NCI-H1092 (cell line): ENCODE data around the gene GFRA1.

Experiments
- DNase-seq: peaks from one replicate; lab custom pipeline; 2025; lab: John Stamatoyannopoulos, UW

Gene GFRA1, protein sequence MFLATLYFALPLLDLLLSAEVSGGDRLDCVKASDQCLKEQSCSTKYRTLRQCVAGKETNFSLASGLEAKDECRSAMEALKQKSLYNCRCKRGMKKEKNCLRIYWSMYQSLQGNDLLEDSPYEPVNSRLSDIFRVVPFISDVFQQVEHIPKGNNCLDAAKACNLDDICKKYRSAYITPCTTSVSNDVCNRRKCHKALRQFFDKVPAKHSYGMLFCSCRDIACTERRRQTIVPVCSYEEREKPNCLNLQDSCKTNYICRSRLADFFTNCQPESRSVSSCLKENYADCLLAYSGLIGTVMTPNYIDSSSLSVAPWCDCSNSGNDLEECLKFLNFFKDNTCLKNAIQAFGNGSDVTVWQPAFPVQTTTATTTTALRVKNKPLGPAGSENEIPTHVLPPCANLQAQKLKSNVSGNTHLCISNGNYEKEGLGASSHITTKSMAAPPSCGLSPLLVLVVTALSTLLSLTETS

DNA sequence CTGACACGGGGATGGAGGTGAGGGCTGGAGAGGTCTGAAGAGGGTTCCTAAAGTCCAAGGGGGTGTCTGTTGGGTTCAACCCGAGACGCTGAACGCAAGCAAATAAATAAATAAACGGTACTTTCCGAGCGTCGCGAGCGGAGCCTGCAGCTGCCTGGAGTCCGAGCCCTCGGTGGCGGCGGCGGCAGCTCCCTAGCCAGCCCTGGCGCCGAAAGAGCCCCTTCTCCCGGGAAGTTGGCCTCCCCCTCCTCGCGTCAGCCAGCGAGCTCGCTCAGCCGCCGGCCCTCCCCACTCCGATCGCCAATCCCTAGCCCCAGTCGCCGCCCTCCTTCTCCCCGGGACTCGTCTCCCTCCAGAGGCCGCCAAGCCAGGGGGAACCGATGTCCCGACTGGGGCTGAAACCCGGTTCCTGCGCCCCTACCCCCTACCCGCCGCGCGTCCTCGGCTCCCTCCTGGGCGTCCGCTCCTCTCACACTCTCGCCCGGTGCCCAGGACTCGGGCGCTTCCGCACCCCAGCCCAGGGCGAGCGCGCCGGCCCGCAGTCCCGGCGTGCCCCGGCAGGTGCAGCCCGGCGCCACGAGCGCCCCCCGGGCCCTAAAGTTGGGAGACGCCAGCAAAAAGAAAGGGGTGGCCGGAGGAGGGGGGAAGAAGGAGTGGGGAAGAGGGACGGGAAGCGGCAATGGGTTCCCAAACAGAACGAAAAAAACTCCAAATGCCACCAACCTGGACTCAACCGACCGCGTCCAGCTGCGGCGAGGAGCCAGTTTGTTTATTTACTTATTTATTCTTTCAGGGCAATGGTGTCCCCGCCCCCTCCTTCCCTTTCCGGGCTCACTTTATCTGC is at the start of gene GFRA1:
Gene GFRA1 (minus strand): TSS at position 767 of the 844 bp plus-strand sequence. CDS start 1,177 bp downstream, outside the sequence.
- DNase-seq: peak; percentile 9

DNA sequence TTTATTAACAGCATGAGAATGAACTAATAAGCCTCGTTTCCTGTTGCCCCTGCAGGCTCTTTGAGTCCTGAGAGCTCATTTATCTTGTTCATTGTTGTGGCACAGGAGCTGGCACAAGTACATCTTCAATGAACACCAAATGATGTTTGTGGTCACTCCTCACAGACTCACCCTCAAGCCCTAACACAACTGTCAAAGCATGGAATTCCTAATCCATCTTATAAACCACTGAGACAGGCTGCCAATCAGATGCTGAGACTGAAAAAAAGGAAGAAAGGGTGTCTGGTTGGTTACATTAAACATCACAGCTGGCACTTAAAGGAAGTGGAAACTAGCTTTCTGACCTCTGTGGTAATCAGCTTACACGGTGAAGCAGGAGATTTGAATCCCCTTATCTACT is 43.5 kb upstream of the GFRA1 start:
- DNase-seq: no peak

DNA sequence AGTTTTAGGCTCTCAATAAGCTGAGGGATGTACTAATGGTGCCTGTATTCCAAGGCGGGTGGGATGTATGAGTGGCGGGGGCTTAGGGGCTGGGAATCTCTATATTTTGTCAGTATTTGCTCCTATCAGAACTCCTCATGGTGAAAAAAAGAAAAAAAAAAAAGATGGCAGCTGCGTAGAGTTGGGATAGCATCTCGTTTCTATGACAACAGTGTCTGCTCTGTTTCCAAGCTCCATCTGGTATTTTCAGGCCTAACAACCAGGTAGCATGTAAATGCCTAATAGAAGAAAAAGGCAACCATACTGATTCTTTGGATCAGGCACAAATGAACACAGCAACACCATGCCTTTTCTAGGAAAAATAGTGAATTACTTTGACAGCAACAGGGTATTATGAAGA is 39.5 kb upstream of the GFRA1 start:
- no peak for DNase-seq

DNA sequence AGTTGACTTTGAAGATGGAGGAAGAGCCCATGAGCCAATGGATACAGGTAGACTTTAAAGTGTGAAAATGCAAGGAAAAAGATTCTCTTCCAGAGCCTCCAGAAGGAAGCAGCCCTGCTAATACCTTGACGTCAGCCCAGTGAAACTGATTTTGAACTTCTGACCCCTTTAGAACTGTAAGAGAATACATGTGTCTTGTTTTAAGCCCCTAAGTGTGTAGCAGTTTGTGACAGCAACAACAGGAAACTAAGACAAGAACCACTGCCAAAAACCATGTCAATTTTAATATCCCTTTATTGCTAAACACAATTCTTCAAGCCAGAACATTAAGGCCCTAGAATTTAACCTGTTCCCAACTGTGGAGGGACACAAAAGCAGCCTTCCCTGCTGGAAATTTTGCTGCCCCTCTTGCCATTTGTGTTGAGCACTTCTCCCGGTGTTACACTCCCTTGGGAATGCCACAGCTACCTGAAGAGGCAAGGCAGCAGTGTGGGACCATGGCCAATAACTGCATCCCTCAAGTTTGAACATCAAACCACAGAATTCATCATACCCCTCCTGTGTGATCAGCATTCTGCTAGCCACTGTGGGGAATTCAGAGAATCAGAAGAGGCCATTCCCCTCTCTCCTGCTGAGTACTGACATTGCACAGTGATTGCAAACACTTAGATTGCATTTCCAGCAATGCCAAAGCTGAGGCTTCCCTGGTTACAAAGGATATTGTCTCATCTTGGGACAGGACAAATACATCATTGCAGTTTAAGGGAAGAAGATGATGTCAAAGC is 38.9 kb upstream of the GFRA1 start:
- DNase-seq: no peak

DNA sequence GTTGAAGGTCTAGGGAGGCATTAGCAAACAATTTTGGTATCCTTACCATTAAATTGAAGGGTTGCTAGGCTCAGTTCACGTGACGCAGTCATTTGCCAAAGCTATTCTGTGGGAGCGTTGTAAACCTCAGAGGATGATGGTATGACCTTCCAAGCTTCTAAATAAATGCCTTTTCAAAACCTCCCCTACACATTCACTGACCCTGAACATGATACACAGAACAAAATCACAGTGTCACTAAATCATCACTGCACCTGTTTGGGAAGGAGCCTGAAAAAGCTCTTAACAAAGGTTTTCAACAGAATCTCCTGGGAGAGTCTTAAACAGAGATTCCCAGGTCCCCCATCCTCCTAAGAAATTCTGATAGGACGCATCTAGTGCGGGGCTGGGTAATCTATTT is 38.0 kb upstream of the GFRA1 start:
- DNase-seq: no peak

DNA sequence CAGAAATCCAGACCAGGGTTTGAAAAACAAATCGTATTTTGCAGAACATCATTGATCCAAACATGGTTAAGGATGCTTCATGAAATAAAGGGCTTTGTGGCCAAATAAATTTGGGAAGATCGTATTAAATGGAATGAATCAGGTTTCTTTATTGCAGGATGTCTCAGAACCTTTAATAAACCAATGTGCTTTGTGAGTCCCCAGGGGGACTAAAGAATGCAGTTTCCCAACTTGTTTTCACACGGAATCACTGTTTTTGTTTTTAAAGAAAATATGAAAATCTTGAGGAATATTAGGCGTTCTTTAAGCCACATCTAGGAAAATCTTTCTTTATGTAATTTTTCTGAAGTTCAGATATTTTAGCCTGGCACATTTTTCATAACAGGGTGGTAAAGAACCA is 34.4 kb upstream of the GFRA1 start:
- DNase-seq: no peak

DNA sequence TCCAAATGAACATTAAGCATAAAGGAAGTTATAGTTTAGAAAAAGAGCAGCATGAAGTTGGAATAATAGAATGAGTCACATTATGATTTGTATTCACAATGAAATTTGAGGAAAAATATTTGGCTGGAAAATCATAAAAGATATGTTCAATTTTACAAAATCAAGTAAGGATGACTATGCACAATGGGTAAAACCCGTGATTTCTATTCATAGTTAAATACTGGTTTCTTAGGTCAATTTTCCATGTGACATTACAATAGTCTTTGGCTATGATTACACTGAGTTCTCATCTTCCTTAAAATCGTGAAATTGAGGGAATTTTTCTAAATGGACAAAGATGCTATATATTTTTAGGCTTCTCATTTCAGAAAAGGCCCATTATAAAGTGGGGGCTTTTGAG is 33.8 kb upstream of the GFRA1 start:
- no peak for DNase-seq

DNA sequence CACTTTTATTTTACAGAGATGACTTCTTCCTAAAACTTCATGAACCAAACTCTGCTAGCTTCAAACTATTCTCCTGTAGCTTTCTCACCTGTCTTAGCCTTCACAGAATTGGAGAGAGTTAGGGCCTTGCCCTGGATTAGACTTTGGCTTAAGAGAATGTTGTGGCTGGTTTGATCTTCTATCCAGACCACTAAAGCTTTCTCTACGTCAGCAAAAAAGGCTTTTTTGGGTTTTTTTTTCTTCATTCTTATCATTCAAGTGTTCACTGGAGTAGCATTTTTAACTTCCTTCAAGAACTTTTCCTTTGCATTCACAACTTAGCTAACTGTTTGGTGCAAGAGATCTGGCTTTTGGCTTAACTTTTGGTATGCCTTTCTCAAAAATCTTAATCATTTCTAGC is 31.9 kb upstream of the GFRA1 start:
- no peak for DNase-seq

DNA sequence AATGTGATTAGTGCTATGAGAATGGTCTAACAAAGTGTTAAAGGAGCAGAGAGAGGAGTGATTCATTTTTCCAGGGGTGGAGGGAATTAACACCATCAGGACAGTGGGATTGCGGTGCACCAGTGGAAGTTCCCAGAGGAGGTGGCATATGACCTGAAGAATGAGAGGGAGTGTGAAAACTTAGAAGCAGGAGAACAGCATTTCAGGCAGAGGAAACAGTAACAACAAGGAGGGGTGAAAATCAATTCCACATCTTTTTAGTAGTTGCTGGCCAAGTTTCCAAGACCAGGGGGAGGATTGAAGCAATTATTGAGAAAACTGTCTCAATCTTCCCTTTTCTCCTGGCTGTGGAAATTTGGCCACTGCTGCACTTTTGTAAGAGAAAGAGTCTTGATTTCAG is 27.5 kb upstream of the GFRA1 start:
- no peak for DNase-seq

DNA sequence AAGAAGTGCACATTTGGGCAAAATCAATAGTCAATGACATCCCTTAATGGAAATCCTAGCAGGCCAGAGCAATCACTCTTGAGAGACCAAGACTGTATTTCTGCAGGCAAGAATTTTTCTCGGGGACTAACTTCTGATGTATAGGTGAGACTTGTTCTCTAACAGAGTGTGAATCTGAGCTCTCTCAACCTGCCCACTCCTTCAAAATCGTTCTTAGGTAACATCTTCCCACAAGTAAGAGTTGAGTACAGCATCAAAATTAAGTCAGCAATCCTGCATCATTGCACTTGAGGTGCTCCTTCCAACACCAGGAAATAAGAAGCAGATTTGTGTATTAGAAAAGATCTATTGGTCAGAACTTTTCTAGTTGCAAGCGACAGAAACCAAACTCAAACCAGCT is 25.6 kb upstream of the GFRA1 start:
- no peak for DNase-seq

DNA sequence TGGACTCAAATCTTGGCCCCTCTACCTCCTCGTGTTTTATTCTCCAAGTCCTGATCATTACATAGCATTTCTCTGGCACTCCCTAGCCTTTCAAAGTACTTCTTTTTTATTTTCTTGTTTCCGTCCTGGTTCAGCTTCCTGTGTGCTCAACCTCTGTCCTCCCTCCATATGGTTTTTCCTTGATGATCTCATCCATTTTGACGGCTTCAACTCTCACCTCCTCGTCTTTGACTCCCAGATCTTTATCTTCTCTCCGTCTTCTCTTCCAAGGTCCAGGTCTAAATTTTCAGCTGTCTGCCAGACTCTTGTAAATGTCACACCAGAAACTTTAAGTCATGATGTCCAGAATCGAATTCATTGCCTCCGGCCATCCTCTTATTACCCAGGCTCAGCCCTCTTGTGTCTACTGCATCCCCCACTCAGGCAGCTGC is 23.3 kb upstream of the GFRA1 start:
- DNase-seq: no peak

DNA sequence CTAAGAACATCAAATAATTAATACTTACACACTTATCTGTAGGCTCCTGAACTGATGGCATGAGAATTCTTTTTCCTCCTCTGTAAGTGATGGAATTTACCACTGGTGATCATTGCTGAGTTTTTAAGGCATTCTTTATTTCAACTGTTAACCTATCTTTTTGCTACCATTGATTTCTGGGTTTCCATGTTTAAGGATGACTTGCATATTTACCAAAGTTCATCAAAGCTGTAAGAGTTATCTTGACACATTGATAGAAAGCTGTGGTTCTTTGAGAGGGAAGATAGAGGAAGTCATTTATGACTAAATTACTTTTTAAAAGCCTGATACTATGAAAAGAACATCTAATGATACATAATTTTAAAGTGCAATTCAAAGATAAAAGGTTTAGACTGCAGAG is 19.5 kb upstream of the GFRA1 start:
- DNase-seq: no peak

DNA sequence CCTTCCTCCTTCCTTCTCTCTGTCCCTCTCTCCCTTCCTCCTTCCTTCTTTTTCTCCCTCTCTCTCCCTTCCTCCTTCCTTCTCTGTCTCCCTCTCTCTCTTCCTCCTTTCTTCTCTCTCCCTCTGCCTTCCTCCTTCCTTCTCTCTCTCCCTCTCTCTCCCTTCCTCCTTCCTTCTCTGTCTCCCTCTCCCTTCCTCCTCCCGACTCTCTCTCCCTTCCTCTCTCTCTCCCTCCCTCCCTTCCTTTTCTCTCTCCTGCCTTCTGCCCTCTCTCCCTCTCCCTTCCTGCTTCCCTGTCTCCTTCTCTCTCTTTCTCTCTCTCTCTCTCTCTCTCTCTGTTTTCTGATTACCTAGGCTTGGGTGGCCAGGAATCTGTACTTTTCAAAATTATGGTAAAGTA is 16.6 kb upstream of the GFRA1 start:
- no peak for DNase-seq

DNA sequence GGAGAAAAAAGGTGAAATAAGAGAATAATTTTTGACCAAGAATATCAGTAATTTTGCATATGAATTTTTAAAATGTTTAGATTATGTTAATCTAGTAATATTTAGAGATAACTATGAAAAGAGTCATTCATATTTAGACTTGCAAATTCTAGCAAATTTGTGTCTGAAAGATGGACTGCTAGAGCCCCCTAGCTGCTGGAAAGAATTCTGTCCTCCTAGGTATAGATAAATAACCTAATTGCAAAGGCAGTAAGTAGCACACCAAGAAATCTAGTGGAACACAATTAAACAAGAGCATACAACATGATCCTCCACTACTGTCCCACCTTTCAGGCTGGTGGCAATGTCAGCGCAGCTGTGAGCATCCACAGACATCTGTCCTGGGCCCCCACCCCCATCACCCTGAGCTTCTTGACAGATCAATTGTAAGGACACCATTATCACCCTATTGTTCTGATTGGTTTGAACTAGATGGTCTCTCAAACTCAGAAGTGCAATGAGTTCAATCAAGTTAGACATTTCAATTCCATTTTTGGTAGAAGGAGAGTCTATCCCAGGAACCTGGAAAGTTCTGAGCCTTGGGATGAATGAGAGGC is 15.0 kb upstream of the GFRA1 start:
- peak; percentile 8 for DNase-seq

DNA sequence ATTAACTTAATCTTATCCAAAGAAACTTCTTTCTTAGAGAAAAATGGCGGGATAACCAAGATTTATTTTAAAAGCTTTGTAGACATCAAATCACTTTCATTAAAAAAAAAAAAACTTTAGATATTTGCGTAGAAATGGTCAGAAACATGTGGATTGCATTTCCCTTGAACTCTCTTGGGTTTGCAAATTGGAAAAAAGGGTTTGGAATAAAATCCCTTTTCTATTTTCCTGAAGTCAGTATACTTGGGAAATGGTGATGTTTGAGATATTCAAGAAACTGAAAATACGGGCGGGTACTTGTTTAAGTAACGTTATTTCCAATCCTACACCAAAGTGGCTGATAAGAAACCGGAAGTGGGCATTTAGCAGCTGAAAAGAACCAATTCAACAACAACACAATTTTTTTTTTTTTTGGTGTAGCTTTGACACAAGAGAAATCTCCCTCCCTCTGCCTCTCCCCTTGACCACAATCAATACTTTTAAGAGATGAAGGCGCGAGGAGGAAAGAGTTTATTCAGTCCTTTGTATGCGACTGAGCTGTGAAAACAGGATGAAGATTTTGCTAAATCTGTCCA is 13.7 kb upstream of the GFRA1 start:
- no peak for DNase-seq

DNA sequence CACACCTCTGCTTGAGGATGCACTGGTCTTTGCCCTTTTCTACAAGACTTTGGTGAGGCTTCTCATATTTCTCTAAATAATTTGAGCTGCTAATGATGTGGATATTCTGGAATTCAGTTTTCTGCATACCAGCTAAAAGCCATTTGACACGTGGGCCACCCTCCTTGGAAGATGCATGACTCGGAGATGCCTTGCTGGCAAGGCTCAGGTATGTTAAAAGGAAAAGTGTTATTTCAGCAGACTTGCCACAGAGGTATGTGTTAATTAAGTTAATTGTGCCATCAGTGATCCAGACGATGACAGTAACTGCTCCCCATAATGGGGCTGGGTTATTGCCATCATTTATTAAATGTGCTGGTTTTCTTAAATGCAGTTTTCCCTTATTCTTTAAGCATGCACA is 8.8 kb upstream of the GFRA1 start:
- DNase-seq: no peak

DNA sequence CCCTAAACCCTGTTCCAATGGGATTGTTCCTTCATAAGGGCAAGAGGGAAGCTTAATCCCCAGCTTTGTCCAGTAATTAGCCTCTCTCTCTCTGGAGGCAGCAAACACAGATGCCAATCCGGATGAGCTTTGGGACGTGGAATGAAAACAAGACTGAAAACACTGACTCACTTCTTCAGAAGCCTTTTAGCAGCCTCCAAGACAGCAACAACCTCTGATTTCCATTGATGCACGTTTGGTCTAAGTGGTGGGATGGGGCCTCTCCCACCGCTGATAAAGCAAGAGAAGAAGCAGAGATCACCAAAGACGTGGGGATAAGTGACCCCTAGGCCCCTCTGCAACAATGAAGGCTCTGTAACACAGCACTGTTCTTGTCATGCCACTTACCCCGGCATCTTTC is 5.8 kb upstream of the GFRA1 start:
- DNase-seq: no peak

DNA sequence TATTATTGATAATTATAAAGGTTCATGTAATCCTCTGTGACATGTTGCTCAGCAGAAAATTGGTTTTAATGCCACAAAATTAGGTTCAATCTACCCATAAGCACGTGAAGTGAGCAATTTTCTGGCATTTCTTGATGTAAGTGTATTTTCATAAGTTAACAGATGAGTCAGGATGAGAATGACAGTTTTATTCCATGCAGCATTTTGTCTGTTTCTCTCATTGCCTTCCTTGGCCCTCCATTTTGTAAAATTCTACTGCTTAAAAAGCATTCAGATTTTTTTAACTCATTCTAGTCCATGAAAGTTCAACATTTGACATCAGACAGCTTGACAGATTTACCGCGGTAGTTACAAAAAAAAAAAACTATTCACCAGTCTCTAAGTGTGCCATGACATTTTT is 4.0 kb upstream of the GFRA1 start:
- no peak for DNase-seq

DNA sequence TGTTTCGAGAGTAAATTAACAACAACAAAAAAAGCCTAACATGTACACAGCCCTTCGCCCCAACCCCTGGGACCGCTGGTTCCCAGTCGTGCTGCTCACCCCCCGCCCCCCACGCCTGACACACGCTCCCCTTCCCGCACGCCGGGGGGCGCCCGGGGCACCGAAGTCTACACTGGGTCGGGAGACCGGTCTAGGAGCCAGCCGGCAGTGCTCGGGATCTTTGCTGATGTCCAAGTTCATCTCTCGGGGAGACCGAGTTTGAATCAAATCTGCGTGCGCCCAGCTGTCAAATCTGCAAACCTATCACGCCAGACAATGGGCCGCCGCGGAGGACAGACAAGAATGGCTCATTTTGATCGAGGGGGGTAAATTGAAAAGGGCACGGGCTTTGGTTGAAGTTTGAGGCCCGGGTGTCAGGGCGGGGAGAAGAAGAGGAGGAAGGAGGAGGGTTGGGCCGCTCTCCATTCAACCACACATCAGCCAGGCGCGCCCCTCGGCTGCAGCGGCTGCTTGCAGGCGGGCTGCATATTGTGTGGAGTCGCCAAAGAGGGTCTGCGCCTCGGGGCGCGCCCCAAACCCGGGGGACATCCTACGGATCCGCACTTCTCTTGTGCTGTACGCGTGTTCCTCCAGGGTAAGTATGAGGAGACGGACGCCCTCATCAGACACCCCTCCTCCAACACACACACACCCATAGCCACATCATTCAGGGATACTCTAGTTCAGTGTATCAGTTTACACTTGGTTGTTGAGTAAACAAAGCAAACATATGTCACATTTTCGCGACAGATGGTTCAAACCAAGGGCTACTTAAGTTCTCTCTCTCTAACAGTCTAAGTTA is 1.3 kb upstream of the GFRA1 start:
- DNase-seq: peak; percentile 4

DNA sequence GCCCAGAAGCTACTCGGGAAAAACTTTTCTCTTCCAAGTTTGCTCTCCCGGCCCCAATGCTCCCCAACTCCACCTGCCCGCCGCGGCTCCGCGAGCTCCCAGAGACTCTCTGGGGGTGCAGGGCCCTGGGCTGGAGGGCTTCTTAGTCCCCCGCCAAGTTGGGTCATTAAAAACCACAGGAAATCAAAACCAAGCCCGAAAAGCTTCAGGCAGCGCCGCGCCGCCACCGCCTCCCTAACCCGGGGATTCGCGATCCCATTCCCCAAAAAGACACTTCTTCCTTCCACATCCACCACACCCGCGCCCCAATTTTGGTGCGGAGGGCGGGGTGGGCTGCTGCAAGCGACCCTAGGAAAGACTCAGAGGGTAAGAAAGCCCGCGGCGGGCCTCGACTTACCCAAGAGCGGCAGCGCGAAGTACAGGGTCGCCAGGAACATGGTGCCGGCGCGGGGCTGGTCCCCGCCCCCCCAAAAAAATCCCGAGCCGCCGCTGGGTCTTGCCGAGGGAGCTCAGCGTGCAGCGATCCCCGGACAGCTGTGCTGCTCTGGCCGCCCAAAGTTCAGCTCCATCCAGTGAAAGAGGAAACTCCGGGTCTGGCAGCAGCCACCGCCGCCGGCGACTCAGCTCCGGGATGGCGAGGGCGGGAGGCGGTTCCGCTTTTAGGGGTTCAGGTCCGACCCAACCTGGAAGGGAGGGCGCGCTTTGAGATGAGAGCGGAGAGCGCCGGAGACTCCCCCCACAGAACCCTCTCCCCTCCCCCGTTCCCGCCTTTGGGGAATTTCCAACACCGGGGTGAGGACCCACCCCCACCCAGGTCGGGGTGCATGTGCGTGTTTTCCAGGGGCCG is 1.2 kb downstream of the GFRA1 start:
- no peak for DNase-seq
